Motor neuron (in vitro differentiated cells): ENCODE measurements around the gene ATP4B. TPM values are rescaled to one million over a fixed set of nuclear protein-coding genes. Genes with fewer than 3 reads are reported as not detected.

Source experiments
- ATAC-seq, 8 experiments: fragments of 200-7000 bp; cut with Tn5 transposase; replicated peaks in 6 of 8; 2 replicates each; pipeline ENCODE4 v1.8.0; 2021; ENCODE audit warnings: mild to moderate bottlenecking in 8 of 8, moderate library complexity in 8 of 8
- H3K27ac ChIP-seq, 2 donors: fragments of 250-450 bp; sonication (Bioruptor Pico); 2 replicates each; pipeline ENCODE4 v1.9.0; 2021; ENCODE audit warnings: antibody characterized with exemption in 2 of 2, mild to moderate bottlenecking in 2 of 2, moderate library complexity in 1 of 2
- H3K4me1 ChIP-seq, 2 donors: fragments of 250-450 bp; sonication (Bioruptor Pico); replicated peaks in 1 of 2; 2 replicates each; pipeline ENCODE4 v1.6.1; 2021; ENCODE audit warnings: antibody characterized with exemption in 2 of 2, mild to moderate bottlenecking in 2 of 2, moderate library complexity in 1 of 2
- H3K4me3 ChIP-seq, 5 donors: fragments of 250-450 bp; sonication (Bioruptor Pico); 2 replicates each; pipeline ENCODE4 v1.9.0; 2021; ENCODE audit warnings: antibody characterized with exemption in 5 of 5, mild to moderate bottlenecking in 5 of 5, moderate library complexity in 4 of 5
- WGBS, 10 experiments: fragments of 450-650 bp; shearing (Covaris generic); methylation state at CpG; one replicate each; pipeline ENCODE4 v1.0.0; 2022; 5-methylcytosine and 5-hydroxymethylcytosine counted together
- in situ Hi-C, 9 experiments: fragments of 400-800 bp; cut with MboI; loops; one replicate each; pipeline ENCODE4 v1.15.0; 2021; ENCODE audit warnings: low sequenced_read_pairs in 9 of 9, low pct_unique_long_range_greater_than_20kb in 2 of 9; ENCODE audit not compliant: unreplicated experiment in 9 of 9
- total RNA-seq, 8 experiments: library from RNA; unstranded; fragments of 300-600 nt; gene quantifications; 2 replicates each; pipeline versions ENCODE4 v1.2.3 to v1.2.4, GENCODE V29; 2022

ATP4B gene
- total RNA-seq, 8 experiments from 2014 or later: 0.14 to 0.49 (median 0.21) TPM; not detected in 3

DNA sequence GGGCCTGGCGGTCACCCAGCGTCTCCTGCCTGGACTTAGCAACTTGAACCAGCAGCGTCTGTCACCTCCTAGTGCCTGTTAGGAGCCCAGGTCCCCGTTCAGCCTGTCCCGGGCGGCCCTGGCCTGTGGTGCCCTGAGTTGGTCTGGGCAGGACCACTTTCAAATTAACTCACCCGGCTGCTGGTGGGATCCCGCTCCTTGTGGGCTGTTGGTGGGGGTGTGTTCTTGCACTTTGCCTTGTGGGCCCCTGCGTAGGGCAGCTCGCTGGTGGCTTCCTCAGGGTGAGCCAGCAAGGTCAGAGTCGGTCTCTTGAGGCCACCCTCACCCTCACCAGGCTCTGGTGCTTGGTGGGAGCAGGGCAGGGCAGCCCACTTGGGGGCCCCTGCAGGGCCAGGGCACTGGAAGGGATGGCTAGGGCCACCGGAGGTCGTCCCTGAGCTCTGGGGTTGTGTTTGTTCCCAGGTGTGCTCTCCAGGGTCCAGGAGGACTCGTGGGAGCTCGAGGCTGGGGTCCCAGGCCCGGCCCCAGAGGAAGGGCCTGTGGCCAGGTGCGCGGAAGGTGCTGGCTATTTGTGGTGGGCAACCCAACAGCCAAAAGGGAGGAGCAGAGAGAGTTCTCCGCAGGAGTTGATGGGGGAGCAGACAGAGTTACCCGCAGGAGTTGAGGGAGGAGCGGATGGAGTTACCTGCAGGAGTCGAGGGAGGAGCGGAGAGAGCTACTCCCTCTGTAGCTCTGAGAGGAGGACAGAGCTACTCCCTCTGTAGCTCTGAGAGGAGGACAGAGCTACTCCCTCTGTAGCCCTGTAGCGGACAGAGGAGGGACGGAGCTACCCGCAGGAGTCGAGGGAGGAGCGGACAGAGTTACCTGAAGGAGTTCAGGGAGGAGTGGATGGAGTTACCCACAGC, 56.6 kb downstream of the ATP4B start:
- 60 to 100% (median 95%) methylated on average over 1 to 10 of the region's 28 CpGs for WGBS, 10 experiments
- ATAC-seq: no peak

DNA sequence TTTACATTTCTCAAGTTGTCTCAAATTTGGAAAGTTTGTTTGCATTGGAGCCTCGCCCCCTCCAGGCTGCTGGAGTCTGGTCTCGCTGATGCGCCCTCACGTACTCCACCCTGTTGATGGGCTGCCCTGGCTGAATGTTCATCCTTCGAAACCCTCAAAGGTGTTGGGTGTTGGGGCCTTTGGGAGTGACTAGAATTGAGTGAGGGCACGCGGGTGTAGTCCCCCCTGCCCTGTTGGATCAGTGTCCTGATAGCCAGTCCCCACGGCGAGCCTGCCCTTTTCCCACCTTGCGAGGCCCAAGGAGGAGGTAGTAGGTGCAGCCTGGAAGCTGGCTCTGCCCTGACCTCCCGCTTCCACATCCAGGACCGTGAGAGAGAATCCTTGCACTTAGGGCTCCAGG, 58.6 kb downstream of the ATP4B start:
- peak in 2 of 8 experiments; percentile 27 to 33 for ATAC-seq
- WGBS, 10 experiments: 80 to 100% (median 97%) methylated on average over 1 to 7 of the region's 12 CpGs; no CpG with 5 or more reads in 3 of the 10 experiments
- Histone ChIP-seq H3K4me3 (no peak overlapping the region), H3K4me1 (peaks cover 0 to 5% of the 10 kb centered on the region in 2 donors), H3K27ac (no peak overlapping the region)
- in situ Hi-C loops: no loop called here

More for the DNA sequence above, 56.6 kb downstream of the ATP4B start:
- Histone ChIP-seq H3K4me1 (peaks cover 0 to 5% of the 10 kb centered on the region in 2 donors), H3K4me3 (no peak overlapping the region), H3K27ac (no peak overlapping the region)
- in situ Hi-C loops: no loop called here

Other genes with a start within 250 kb of the ATP4B start
- 10 to 100 TPM in 1 of 8 experiments, 1 to 10 TPM in 5, under 1 TPM in 2; 0.65 to 25.6 (median 2.1) TPM for gene ADPRHL1, start 204.7 kb downstream of the ATP4B start, total RNA-seq
- gene DCUN1D2, start 167.5 kb downstream of the ATP4B start, total RNA-seq: 10 to 100 TPM; 13.7 to 48.1 (median 21.6) TPM
- 10 to 100 TPM; 17.9 to 98.9 (median 39.5) TPM for gene TFDP1, start 73.4 kb downstream of the ATP4B start, total RNA-seq
- 1 to 10 TPM in 1 of 8 experiments, under 1 TPM in 6, not detected in 1; under 0.01 to 1.1 (median 0.38) TPM for gene GRK1, start 9.0 kb upstream of the ATP4B start, total RNA-seq
- 1 to 10 TPM in 2 of 8 experiments, under 1 TPM in 6; 0.05 to 2.7 (median 0.52) TPM for gene TMEM255B, start 101.0 kb upstream of the ATP4B start, total RNA-seq
- 10 to 100 TPM in 1 of 8 experiments, 1 to 10 TPM in 7; 3.7 to 37.8 (median 6.8) TPM for gene GAS6, start 205.9 kb upstream of the ATP4B start, total RNA-seq